Large intestine (tissue), 3 donors: ENCODE data around the gene NTRK3. TPM values are rescaled to one million over a fixed set of nuclear protein-coding genes. Genes with fewer than 3 reads are reported as not detected.

Source experiments
- DNase-seq, 2 donors: peaks; one replicate each; pipeline versions ENCODE4 v3.0.0 to v3.0.0-alpha.2; 2013
- H3K27ac ChIP-seq: one replicate; pipeline ENCODE4 v1.5.1; 2013; ENCODE audit warnings: low read length
- H3K27me3 ChIP-seq: 2 replicates; pipeline ENCODE4 v1.6.1; 2013; ENCODE audit warnings: low read length; ENCODE audit not compliant: control insufficient read depth, insufficient read depth
- H3K36me3 ChIP-seq: 2 replicates; pipeline ENCODE4 v1.6.1; 2013; ENCODE audit warnings: low read length; ENCODE audit not compliant: control insufficient read depth, insufficient read depth
- H3K4me1 ChIP-seq: one replicate; pipeline ENCODE4 v1.6.1; 2013; ENCODE audit warnings: low read length; ENCODE audit not compliant: control insufficient read depth, insufficient read depth
- H3K4me3 ChIP-seq: one replicate; pipeline ENCODE4 v1.5.1; 2013; ENCODE audit warnings: low read length
- H3K9me3 ChIP-seq: one replicate; pipeline ENCODE4 v1.6.1; 2013; ENCODE audit warnings: mild to moderate bottlenecking, low read depth, low read length, moderate library complexity; ENCODE audit not compliant: control insufficient read depth
- WGBS: methylation state at CpG from one replicate; pipeline ENCODE4 v1.1.5; 2013; ENCODE audit warnings: low lambda C conversion rate; ENCODE audit not compliant: insufficient coverage; 5-methylcytosine and 5-hydroxymethylcytosine counted together
- polyA plus RNA-seq: library from polyadenylated mRNA; unstranded; fragments of 120-200 nt; gene quantifications from one replicate; pipeline ENCODE4 v1.2.1, GENCODE V29; 2013

The NTRK3 gene
- polyA plus RNA-seq, 1 donor = 3.1 TPM

- 86% methylated on average over 1 of the region's 6 CpGs for WGBS
- H3K27me3 ChIP-seq = no peaks in the 10 kb centered on the region
- no peaks in the 10 kb centered on the region for H3K36me3 ChIP-seq
- H3K4me3 ChIP-seq = no peak overlapping the region
- no peaks in the 10 kb centered on the region for H3K4me1 ChIP-seq
- no peaks in the 10 kb centered on the region for H3K9me3 ChIP-seq
- no peak overlapping the region for H3K27ac ChIP-seq
- no peak for DNase-seq
Measured at GRCh38 chr15:88126695-88127431, 129.7 kb downstream of the NTRK3 start.

- no peaks in the 10 kb centered on the region for H3K36me3 ChIP-seq
- H3K9me3 ChIP-seq = no peaks in the 10 kb centered on the region
- DNase-seq = no peak
- WGBS = 60% methylated on average over 2 of the region's 7 CpGs
- H3K4me1 ChIP-seq = no peaks in the 10 kb centered on the region
- no peaks in the 10 kb centered on the region for H3K27me3 ChIP-seq
- no peak overlapping the region for H3K27ac ChIP-seq
- H3K4me3 ChIP-seq = no peak overlapping the region
Measured at GRCh38 chr15:88125576-88125975, 131.0 kb downstream of the NTRK3 start.

- Histone ChIP-seq H3K4me3 (no peak overlapping the region), H3K9me3 (no peaks in the 10 kb centered on the region), H3K27me3 (no peaks in the 10 kb centered on the region), H3K36me3 (no peaks in the 10 kb centered on the region), H3K27ac (no peak overlapping the region), H3K4me1 (no peaks in the 10 kb centered on the region)
- DNase-seq = no peak
- no CpG with 5 or more reads among the region's 5 CpGs for WGBS
Measured at GRCh38 chr15:88124199-88124598, 132.3 kb downstream of the NTRK3 start.

GRCh38 chr15:88121968-88122530 lies 134.5 kb downstream of the NTRK3 start:
- no CpG with 5 or more reads among the region's 2 CpGs for WGBS

GRCh38 chr15:88120026-88120425 lies 136.5 kb downstream of the NTRK3 start:
- H3K27ac ChIP-seq = no peak overlapping the region
- no peak for DNase-seq
- H3K9me3 ChIP-seq = no peaks in the 10 kb centered on the region
- H3K36me3 ChIP-seq = no peaks in the 10 kb centered on the region
- WGBS = no CpG with 5 or more reads among the region's 3 CpGs
- H3K4me3 ChIP-seq = no peak overlapping the region
- no peaks in the 10 kb centered on the region for H3K4me1 ChIP-seq
- H3K27me3 ChIP-seq = no peaks in the 10 kb centered on the region

More at GRCh38 chr15:88121968-88122530, 134.5 kb downstream of the NTRK3 start:
- H3K27me3 ChIP-seq = no peaks in the 10 kb centered on the region
- no peak overlapping the region for H3K27ac ChIP-seq
- H3K4me1 ChIP-seq = no peaks in the 10 kb centered on the region
- H3K36me3 ChIP-seq = no peaks in the 10 kb centered on the region
- H3K9me3 ChIP-seq = no peaks in the 10 kb centered on the region
- no peak for DNase-seq
- no peak overlapping the region for H3K4me3 ChIP-seq

- no peaks in the 10 kb centered on the region for H3K36me3 ChIP-seq
- WGBS = no CpG with 5 or more reads among the region's 7 CpGs
- H3K27ac ChIP-seq = no peak overlapping the region
- H3K9me3 ChIP-seq = no peaks in the 10 kb centered on the region
- H3K4me1 ChIP-seq = no peaks in the 10 kb centered on the region
- no peaks in the 10 kb centered on the region for H3K27me3 ChIP-seq
- no peak for DNase-seq
- no peak overlapping the region for H3K4me3 ChIP-seq
Measured at GRCh38 chr15:88118741-88119140, 137.8 kb downstream of the NTRK3 start.

- Histone ChIP-seq H3K4me1 (no peaks in the 10 kb centered on the region), H3K9me3 (no peaks in the 10 kb centered on the region), H3K4me3 (no peak overlapping the region), H3K27ac (no peak overlapping the region), H3K36me3 (no peaks in the 10 kb centered on the region), H3K27me3 (no peaks in the 10 kb centered on the region)
- WGBS = no CpG with 5 or more reads among the region's 6 CpGs
- no peak for DNase-seq
Measured at GRCh38 chr15:88118035-88118434, 138.5 kb downstream of the NTRK3 start.

- Histone ChIP-seq H3K27me3 (no peaks in the 10 kb centered on the region), H3K36me3 (no peaks in the 10 kb centered on the region), H3K4me1 (no peaks in the 10 kb centered on the region), H3K27ac (no peak overlapping the region), H3K4me3 (no peak overlapping the region), H3K9me3 (no peaks in the 10 kb centered on the region)
- no peak for DNase-seq
- WGBS = 20% methylated on average over 1 of the region's 12 CpGs
Measured at GRCh38 chr15:88115486-88116152, 140.9 kb downstream of the NTRK3 start.

- Histone ChIP-seq H3K27me3 (no peaks in the 10 kb centered on the region), H3K27ac (no peak overlapping the region), H3K4me3 (no peak overlapping the region), H3K4me1 (no peaks in the 10 kb centered on the region), H3K36me3 (no peaks in the 10 kb centered on the region), H3K9me3 (no peaks in the 10 kb centered on the region)
- WGBS = no CpG with 5 or more reads among the region's 1 CpG
- DNase-seq = no peak
Measured at GRCh38 chr15:88113613-88114308, 142.8 kb downstream of the NTRK3 start.

GRCh38 chr15:88108991-88109390 lies 147.5 kb downstream of the NTRK3 start:
- DNase-seq = no peak
- no peaks in the 10 kb centered on the region for H3K4me1 ChIP-seq
- no peak overlapping the region for H3K4me3 ChIP-seq
- no CpG with 5 or more reads among the region's 12 CpGs for WGBS
- H3K27me3 ChIP-seq = no peaks in the 10 kb centered on the region
- H3K27ac ChIP-seq = no peak overlapping the region
- H3K36me3 ChIP-seq = no peaks in the 10 kb centered on the region
- H3K9me3 ChIP-seq = no peaks in the 10 kb centered on the region
